ENCODE results near the gene ALOX12B.

DNA sequence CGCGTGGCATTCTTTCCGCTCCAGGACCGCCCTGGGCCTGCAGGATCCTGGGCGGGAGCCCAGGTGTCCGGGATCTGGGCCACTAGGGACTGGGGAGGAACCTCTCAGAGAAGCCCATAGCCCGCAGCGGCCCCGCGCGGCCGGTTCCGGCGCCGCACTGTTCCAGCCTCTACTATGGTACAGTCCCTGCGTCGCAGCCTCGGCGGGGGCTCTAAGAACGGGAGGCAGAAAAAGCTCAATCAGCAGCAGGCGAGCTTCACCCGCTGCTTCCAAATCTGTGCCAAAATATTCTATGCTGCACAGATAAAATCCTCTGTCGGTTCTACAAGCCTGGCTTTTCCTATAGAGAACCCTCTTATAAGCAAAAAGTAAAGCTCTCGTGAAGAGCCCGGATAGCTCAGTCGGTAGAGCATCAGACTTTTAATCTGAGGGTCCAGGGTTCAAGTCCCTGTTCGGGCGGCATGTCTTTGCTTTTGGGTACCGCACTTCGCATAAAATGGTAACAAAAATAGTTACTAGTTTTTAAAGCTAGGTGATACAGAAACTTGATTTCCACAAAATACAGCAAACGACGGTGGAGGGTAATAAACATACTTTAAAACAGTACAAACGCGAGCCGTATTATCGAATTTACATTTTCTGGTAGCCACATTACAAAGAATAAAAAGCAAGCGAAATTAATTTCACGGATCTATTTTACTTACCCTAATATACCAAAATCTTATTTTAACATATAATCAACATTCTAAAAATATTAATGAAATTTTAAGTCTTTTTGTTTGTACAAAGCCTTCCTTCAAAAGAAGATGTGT lies 31.5 kb upstream of the ALOX12B start:
- TF ChIP-seq POLR2A (IDR thresholded peaks at IDR 0.05) = no peak
- peak in 5 of 7 experiments; percentile 60 to 90 (median 84) for TF ChIP-seq CTCF (IDR thresholded peaks at IDR 0.05)
- TF ChIP-seq POLR2AphosphoS5 (IDR thresholded peaks at IDR 0.05) = no peak

Measured in stomach (tissue), 4 donors.